Panc1 (cell line): ENCODE measurements around the gene BUB1.

Experiments used
- CTCF ChIP-seq: fragments of 450-650 bp; IDR thresholded peaks from 2 replicates; pipeline ENCODE4 v1.5.1; 2017; ENCODE audit warnings: mild to moderate bottlenecking
- POLR2AphosphoS5 ChIP-seq: IDR thresholded peaks from 2 replicates; pipeline ENCODE4 v1.6.1; 2012; ENCODE audit warnings: mild to moderate bottlenecking, low read depth, low read length, moderate library complexity

DNA sequence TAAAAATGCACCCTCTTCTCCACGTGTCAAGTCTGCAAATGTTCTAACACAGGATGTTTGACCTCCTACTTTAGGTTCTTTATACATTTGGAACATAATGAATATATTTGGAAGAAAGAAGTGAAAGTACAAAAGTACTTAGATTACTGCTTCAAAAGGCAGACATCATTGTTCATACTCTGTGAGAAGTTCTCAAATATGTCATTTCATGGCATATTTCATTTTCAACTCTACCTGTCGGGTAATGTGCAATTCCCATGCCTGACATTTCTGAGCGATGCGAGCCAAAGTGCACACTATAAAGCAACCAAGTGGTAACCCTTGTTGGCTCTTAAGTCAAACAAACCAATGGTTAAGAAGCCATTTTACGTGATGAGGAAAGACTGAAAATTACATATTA lies 7.0 kb downstream of the BUB1 start:
- TF ChIP-seq CTCF (no peak), POLR2AphosphoS5 (no peak)
